Keratinocyte (primary cell): ENCODE data around the gene CGNL1.

ENCODE experiments used
- EZH2 ChIP-seq: IDR thresholded peaks from one replicate; pipeline ENCODE4 v1.6.1; 2012; ENCODE audit warnings: inconsistent platforms, mild to moderate bottlenecking, low read length, moderate library complexity
- TF ChIP-seq, protein P1 (sequence below), 3 experiments: IDR thresholded peaks in 1 of 3; conservative IDR thresholded peaks in 1 of 3; optimal IDR thresholded peaks in 1 of 3; 2 replicates in 2 of 3; 3 replicates in 1 of 3; pipeline versions ENCODE3 to v1.5.1; 2011; ENCODE audit warnings: low read length in 3 of 3, mild to moderate bottlenecking in 3 of 3, moderate library complexity in 2 of 3, control low read depth in 1 of 3, inconsistent platforms in 1 of 3; ENCODE audit not compliant: insufficient read depth in 2 of 3; ENCODE audit errors: extremely low read depth in 1 of 3

- TF ChIP-seq, protein P1, sequence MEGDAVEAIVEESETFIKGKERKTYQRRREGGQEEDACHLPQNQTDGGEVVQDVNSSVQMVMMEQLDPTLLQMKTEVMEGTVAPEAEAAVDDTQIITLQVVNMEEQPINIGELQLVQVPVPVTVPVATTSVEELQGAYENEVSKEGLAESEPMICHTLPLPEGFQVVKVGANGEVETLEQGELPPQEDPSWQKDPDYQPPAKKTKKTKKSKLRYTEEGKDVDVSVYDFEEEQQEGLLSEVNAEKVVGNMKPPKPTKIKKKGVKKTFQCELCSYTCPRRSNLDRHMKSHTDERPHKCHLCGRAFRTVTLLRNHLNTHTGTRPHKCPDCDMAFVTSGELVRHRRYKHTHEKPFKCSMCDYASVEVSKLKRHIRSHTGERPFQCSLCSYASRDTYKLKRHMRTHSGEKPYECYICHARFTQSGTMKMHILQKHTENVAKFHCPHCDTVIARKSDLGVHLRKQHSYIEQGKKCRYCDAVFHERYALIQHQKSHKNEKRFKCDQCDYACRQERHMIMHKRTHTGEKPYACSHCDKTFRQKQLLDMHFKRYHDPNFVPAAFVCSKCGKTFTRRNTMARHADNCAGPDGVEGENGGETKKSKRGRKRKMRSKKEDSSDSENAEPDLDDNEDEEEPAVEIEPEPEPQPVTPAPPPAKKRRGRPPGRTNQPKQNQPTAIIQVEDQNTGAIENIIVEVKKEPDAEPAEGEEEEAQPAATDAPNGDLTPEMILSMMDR (optimal IDR thresholded peaks at IDR 0.05 in 1 of 3, IDR thresholded peaks at IDR 0.05 in 1 of 3, conservative IDR thresholded peaks at IDR 0.05 in 1 of 3; ENCODE audit: extremely low read depth in 1 of 3, insufficient read depth in 2 of 3, low read length in 3 of 3): no peak
- TF ChIP-seq EZH2: no peak
Observed at GRCh38 chr15:57500979-57501576, 124.8 kb downstream of the CGNL1 start.
